Activated CD4-positive, alpha-beta T cell treated with anti-CD3 and anti-CD28 coated beads, Interleukin-2, amount 10 ng/mL, durations not matched to agents 7 days and 5 days (primary cell): ENCODE measurements around the gene RPL10A. TPM values are rescaled to one million over a fixed set of nuclear protein-coding genes. Genes with fewer than 3 reads are reported as not detected.
A peak's percentile ranks its signal among the peaks of the same experiment; 100 is the strongest.

Experiments
- CTCF ChIA-PET: fragments of 350-600 bp; sonication (Branson Sonifier 250); formaldehyde crosslinking; loops from one replicate; lab custom pipeline; 2021; ENCODE audit warnings: antibody characterized with exemption; lab: Charles Lee
- POLR2A ChIA-PET: fragments of 350-600 bp; sonication (Branson Sonifier 250); formaldehyde crosslinking; loops from one replicate; lab custom pipeline; 2021; ENCODE audit warnings: antibody characterized with exemption; lab: Charles Lee
- DNase-seq: peaks from one replicate; pipeline ENCODE4 v3.0.0-alpha.2; 2020
- H3K27ac Mint-ChIP-seq: one replicate; pipeline ENCODE4 v1.8.0; 2021; ENCODE audit warnings: mild to moderate bottlenecking, moderate library complexity, mixed read lengths
- H3K27me3 Mint-ChIP-seq: one replicate; pipeline ENCODE4 v1.8.0; 2021; ENCODE audit warnings: mixed read lengths
- H3K36me3 Mint-ChIP-seq: one replicate; pipeline ENCODE4 v1.8.0; 2021; ENCODE audit warnings: low read depth, mixed read lengths
- H3K4me1 Mint-ChIP-seq: one replicate; pipeline ENCODE4 v1.8.0; 2021; ENCODE audit warnings: mixed read lengths
- H3K4me3 Mint-ChIP-seq: one replicate; pipeline ENCODE4 v1.8.0; 2021; ENCODE audit warnings: mild to moderate bottlenecking, moderate library complexity, mixed read lengths
- H3K9me3 Mint-ChIP-seq: one replicate; pipeline ENCODE4 v1.8.0; 2021; ENCODE audit warnings: mixed read lengths
- total RNA-seq, 2 experiments: library from RNA; stranded (reverse); gene quantifications; one replicate each; pipeline ENCODE4 v1.2.3, GENCODE V29; 2021

Gene RPL10A
- total RNA-seq, 2 experiments from 2014 or later, result 1,411 to 1,499 TPM

DNA sequence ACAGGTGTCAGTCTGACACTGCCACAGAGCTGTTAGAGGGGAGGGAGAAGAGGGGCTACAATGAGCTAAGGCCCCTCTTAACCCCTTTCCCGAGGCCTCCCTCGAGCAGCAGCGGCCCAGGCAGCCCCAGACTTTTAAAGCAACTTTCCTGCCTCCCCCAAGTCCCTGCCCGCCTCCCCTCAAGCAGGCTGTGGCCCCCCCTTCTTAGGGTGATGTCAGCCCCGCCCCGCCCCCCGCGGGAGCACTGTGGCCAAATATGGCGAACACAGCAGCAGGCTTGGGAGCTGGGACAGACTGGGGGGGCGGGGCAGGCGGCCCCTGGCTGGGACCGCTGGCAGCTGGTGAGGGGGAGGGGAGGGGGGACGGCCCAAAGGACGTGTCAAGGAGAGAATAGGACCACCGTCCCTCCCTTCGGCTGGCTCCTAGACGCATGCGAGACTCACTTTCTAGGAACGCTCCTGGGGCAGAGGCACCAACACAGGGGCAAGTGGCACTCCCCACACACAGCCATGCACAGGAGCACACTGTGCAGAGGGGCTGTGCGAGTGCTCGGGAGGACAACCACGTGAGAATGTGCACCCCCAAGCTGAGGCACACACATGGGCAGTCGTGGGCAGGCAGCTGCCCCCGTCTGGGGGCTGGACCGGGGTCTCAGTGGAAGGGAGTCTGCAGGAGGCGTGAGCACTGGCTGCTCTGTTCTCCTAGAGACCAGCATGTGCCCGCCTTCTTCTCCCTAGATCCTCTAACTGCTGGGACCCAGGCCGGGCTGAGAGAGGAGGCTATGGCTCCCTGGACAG is 22.0 kb downstream of the RPL10A start:
- POLR2A ChIA-PET, result no interaction called here
- Mint-ChIP-seq H3K4me3 (no peak overlapping the region), H3K4me1 (peaks cover 21% of the 10 kb centered on the region), H3K27ac (peak overlapping the region; percentile 28), H3K27me3 (peaks cover 8% of the 10 kb centered on the region), H3K36me3 (no peaks in the 10 kb centered on the region), H3K9me3 (no peaks in the 10 kb centered on the region)
- DNase-seq, result no peak
- CTCF ChIA-PET, result interaction anchor here (0.9 to 1.3 kb wide), 2 partner anchors 8 to 27 kb away, joined by 3 read pairs; no protein-coding TSS in a partner anchor

DNA sequence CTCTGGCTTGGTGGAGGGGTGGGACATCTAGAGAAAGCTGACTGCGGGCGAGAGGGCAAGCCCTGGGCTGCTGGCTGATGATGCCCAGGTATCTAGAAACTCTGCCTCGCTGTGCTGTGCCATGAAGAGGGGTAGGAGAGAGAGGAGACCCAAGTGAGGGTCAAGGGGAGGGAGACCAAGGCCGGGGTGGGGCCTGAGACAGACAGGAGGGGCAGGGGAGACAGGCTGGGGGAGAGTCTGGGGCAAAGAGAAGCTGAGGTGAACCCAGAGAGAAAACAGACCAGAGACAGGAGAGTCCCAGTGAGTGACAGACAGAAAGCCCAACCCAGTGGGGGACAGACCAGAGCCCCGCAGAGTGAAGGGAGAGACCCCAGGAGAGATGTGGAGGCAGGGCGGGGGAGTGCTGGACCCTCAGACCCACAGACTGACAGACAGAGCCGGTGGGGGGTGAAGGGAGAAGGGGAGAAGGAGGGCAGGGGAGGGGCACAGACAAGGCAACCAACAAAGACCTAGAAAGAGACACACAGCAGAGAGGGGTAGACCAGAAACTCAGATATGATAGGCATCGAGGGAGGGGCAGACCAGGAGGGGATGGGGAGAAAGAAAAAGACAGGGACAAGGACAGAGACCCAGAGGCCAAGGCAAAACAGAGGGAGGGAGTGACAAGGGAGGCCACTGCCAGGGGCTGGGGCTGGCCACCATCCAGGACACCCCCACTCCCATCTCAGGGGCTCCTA is 22.8 kb downstream of the RPL10A start:
- POLR2A ChIA-PET, result no interaction called here
- DNase-seq, result no peak
- Mint-ChIP-seq H3K4me1 (peaks cover 26% of the 10 kb centered on the region), H3K36me3 (no peaks in the 10 kb centered on the region), H3K27ac (no peak overlapping the region), H3K4me3 (no peak overlapping the region), H3K27me3 (peaks cover 13% of the 10 kb centered on the region), H3K9me3 (no peaks in the 10 kb centered on the region)
- CTCF ChIA-PET, result interaction anchor here (1.2 kb wide), 1 partner anchor 9 kb away, joined by 3 read pairs; no protein-coding TSS in a partner anchor

DNA sequence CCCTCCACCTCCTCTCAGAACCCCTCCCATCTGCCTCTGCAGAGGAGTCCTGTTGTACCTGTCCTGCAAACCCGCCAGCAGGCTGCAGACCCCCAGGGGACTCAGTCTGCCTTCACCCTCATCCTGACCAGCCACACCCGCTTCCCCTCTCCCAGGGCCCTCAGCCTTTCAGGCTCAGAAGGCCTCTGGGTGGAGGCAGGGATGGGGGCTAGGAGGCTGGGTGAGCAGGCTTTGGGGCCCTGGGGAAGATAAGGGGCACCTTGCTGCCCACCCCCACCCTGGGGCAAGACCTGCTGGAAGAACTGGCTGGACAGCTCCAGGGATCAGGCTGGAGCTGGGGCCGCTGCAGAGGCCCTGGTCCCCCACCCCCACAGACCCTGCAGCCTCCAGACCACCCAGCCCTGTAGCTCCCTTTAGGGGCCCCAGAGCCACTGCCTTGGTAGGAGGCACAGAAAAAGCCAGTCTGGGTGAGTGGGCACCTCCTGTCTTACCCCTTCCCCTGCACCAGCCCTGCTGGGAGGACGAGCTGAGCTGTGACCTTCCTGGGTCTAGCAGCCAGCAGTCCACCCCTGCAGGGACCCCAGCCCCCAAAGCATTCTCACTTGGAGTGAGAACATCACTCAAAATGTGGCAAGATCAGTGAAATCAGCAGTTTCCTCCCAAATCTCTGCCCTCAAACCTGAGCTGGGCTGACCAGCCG is 23.5 kb downstream of the RPL10A start:
- Mint-ChIP-seq H3K4me3 (no peak overlapping the region), H3K27ac (no peak overlapping the region), H3K36me3 (no peaks in the 10 kb centered on the region), H3K9me3 (no peaks in the 10 kb centered on the region), H3K27me3 (peaks cover 14% of the 10 kb centered on the region), H3K4me1 (peaks cover 26% of the 10 kb centered on the region)
- ChIA-PET POLR2A (no interaction called here), CTCF (interaction anchor here (0.8 to 1.2 kb wide), 2 partner anchors 10 to 20 kb away, joined by 3 read pairs; no protein-coding TSS in a partner anchor)
- no peak for DNase-seq

DNA sequence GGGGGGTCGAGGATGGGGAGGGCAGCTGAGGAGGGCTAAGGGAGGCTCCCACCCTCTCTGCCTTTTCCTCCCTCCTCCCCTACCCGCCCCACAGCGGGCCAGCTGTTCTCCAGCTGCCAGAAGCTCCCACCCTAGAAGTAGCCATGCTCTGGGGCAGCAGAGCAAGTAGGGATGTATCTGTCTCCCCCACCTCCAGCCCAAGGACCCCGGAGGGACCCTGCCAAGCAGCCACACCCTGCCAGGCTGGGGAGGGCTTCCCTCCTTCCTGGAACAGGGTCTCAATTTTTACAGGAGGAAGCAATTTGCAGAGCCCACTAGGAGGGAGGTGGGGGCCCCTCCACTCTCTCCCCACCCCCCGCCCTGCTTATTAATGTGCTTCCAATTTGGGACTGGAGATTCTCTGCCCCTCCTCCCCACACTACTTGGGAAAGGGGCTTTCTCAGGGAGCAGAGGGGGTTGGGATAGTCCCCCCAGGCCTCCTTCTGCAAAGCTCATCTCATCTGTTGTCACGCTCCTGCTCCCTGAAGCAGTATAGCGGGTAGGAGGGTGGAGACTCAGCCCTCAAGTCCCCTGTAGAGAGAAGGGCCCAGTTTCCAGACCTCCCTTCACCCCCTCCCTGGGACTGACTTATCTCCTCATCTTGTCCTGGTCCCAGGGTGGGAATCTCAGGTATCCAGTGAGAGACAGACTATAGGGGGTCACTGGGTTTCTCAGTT is 24.2 kb downstream of the RPL10A start:
- no peak for DNase-seq
- POLR2A ChIA-PET, result no interaction called here
- Mint-ChIP-seq H3K4me1 (peaks cover 26% of the 10 kb centered on the region), H3K27ac (no peak overlapping the region), H3K27me3 (peaks cover 14% of the 10 kb centered on the region), H3K4me3 (no peak overlapping the region), H3K9me3 (no peaks in the 10 kb centered on the region), H3K36me3 (no peaks in the 10 kb centered on the region)
- CTCF ChIA-PET, result interaction anchor here (0.8 to 1.2 kb wide), 2 partner anchors 11 to 21 kb away, joined by 3 read pairs; no protein-coding TSS in a partner anchor

DNA sequence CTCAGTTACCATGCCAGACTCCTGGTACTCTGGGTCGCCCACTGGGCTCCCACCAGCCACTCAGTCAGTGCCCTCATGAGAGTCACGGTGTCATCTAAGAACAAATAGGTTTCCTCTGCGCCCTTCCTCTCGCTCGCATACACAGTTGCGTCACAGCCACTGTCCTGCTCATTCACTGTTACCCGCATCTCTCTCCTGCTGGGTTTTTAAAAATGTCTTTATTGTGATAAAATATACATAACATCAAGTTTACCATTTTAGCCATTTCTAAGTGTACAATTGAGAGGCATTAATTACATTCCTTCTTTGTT is 24.7 kb downstream of the RPL10A start:
- Mint-ChIP-seq H3K27me3 (peaks cover 14% of the 10 kb centered on the region), H3K36me3 (no peaks in the 10 kb centered on the region), H3K9me3 (no peaks in the 10 kb centered on the region), H3K4me1 (peaks cover 21% of the 10 kb centered on the region), H3K27ac (no peak overlapping the region), H3K4me3 (no peak overlapping the region)
- CTCF ChIA-PET, result no interaction called here
- POLR2A ChIA-PET, result no interaction called here
- no peak for DNase-seq

DNA sequence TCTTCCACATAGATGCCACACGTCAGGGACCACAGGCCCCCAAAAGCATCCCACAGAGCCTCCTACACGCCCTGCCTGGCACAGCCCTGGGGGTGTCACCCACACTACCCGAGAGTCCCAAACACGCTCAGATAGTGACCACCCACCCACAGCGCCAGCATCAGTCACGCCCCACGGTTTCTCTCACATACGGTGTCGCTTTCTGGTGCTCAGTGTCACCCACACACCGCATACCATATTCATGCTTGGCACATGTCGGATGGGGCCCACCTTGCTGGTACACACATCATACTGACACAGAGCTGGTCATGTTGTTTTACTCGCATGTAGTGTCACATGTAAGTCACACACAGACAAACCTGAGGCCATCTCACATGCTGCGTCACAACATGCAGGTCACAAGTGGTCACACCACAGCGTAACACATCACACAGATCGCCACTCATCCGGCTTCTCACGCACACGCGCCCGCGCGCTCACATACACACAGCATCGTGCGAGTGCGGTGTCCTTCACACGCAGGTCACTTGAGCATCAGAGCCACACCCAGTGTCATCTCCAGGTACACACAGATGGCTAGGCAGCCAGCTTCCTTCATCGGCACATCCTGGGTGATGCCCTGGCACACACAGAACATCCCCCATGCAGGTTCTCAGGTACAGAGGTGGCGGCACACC is 25.2 kb downstream of the RPL10A start:
- Mint-ChIP-seq H3K4me1 (peaks cover 20% of the 10 kb centered on the region), H3K4me3 (no peak overlapping the region), H3K36me3 (no peaks in the 10 kb centered on the region), H3K27ac (no peak overlapping the region), H3K27me3 (peaks cover 20% of the 10 kb centered on the region), H3K9me3 (no peaks in the 10 kb centered on the region)
- DNase-seq, result no peak
- ChIA-PET POLR2A (no interaction called here), CTCF (no interaction called here)

DNA sequence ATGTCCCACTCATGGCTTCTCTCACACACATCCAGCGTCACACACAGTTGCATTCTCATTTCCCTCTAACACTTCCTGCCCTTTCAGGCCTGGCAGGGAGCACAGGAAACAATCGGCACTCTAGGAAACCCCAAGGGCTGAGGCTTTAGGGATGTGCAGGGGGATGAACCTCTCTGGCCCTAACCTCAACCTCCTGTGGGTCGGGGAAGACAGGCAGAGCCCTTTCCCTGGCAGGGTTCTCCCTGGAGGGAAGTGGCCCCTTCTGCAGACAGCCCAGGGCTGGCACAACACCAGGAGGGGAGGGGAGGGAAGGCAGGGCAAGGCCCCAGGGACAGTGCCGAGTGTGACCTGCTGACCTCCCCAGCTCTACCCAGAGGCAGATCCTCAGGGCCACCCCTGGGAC is 26.0 kb downstream of the RPL10A start:
- Mint-ChIP-seq H3K4me1 (peaks cover 23% of the 10 kb centered on the region), H3K9me3 (no peaks in the 10 kb centered on the region), H3K36me3 (no peaks in the 10 kb centered on the region), H3K27me3 (peaks cover 27% of the 10 kb centered on the region), H3K4me3 (no peak overlapping the region), H3K27ac (no peak overlapping the region)
- ChIA-PET POLR2A (no interaction called here), CTCF (interaction anchor here (1.0 to 1.5 kb wide), 2 partner anchors 11 to 21 kb away, joined by 3 to 5 read pairs; no protein-coding TSS in a partner anchor)
- DNase-seq, result no peak

DNA sequence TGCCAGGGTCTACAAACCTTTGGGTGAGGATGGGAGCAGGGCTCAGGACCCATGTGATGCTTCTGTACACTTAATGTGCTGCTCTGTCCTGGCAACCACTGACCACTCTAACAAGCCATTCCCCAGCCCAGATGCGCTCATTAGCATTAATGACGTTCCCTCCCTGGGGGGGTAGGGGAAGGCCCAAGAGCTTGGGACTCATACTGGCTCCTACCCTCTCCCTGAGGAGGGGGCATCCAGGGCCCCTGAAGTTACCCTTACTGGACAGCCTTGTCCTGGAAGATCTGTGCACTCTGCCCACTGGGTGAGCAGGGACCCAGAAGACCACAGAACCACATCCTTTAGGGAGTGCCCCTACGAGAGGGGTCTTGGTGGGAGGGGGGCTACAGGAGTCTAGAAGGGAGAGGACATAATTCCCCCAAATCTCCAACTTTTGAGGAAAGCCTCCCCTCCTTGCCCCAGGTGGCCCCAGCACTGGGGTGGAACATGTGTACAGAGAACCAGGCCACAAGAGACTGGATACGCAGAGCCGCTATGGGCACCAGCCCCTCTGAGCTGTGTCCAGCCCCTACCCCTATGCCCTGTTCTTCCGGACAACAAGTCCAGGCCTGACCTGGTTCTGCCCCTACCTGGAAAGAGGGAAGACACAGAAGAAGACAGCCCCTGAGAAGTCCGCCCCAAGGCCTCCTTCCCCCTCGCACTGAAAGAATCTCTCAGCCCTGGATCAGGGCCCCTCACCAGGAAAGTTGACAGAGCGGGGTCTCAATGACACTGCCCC is 27.2 kb downstream of the RPL10A start:
- Mint-ChIP-seq H3K9me3 (no peaks in the 10 kb centered on the region), H3K27ac (no peak overlapping the region), H3K4me1 (peaks cover 23% of the 10 kb centered on the region), H3K27me3 (peaks cover 38% of the 10 kb centered on the region), H3K4me3 (peak overlapping the region; percentile 67), H3K36me3 (no peaks in the 10 kb centered on the region)
- CTCF ChIA-PET, result interaction anchor here (0.6 to 1.5 kb wide), 2 partner anchors 10 to 219 kb away, joined by 5 read pairs; no protein-coding TSS in a partner anchor
- POLR2A ChIA-PET, result no interaction called here
- DNase-seq, result no peak

DNA sequence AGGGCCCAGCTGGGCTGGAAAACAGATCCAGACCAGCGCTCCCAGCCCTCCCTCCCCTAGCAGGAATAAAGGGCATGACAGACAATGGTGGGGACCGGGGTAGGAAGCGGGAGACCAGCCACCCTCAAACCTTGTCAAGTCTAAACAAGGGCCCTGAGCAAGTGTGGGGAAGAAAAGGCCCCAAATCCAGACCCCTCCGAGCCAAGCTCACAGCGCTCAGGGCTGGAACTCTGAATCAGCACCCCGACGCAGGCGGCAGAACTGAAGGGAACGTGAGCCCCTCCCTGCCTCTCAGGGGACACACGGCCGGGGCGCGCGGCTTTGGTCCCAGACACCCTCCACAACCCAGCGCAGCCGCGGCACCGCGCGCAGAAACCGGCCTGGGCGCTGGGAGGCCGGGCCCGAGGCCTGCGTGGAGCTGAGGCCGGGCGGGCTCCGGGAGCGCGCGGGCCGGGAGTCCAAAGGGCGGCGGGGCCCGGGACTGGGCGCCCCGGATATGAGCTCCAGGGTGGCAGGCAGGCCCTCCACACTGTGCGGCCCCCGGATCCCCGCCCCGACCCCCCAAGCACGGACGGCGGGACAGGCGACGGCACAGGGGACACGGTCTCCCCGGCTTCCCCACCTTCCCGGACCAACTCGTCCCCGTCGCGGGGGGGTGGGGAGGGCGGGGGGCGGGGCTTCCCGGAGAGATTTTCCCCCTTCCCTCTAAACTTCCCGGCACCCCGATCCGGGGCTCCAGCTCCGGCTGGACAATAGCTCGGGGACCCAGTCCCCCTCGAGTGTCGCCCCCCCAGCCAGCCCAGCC is 28.0 kb downstream of the RPL10A start:
- CTCF ChIA-PET, result interaction anchor here (0.5 to 2.2 kb wide), 4 partner anchors 9 to 220 kb away, joined by 3 to 6 read pairs (median 4); no protein-coding TSS in a partner anchor

DNA sequence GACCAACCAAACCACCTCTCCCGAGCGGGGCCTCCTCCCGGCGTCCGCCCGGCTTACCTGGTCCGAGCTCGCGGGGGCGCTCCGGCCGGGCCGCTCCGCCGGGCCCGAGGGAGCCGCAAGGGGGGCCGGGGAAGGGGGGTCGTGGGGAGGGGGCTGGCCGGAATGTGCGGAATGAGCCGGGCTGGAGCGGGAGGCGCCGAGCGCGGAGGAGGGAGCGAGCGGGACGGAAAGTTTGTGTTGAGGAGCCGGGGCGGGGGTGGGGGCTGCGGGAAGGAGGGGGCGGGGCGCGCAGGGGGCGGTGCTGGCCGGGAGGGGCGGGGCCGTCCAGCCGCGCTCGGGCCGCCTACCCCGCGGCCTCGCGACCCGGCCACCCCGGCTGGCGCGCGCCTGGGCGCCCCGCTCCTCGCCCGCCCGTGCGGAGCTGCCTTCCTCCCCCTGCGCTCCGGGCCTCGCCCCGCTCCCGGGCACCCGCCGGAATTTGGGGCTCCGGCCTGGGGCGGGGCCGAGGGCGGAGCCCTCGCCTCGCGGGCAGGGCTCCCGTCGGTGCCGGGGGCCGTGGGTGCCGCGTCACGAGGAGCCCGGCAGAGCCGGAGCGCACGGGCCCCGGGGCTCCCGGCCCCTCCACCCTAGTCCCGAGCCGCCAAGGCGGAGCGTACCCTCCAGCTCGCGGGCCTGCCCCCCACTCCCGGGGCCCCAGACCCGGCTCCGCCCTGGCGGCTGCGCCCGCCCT is 28.8 kb downstream of the RPL10A start, which contains the start of gene TEAD3:
Gene TEAD3 (minus strand): TSS at position 239 of the 730 bp plus-strand sequence.
- peak within 1 kb of the TSS; percentile 67 for H3K4me3 Mint-ChIP-seq
- peaks cover 43% of the 10 kb centered on the region for H3K27me3 Mint-ChIP-seq
- DNase-seq, result peak; percentile 33
- ChIA-PET CTCF (interaction anchor here (0.5 to 2.2 kb wide), 8 partner anchors 7 to 825 kb away, joined by 3 to 6 read pairs (median 3); partner anchors contain the start of gene ARMC12), POLR2A (no interaction called here)
- peak within 1 kb of the TSS; percentile 59 for H3K27ac Mint-ChIP-seq
- H3K4me1 Mint-ChIP-seq, result peaks cover 18% of the 10 kb centered on the region
- no peaks in the 10 kb centered on the region for H3K36me3 Mint-ChIP-seq
- H3K9me3 Mint-ChIP-seq, result no peaks in the 10 kb centered on the region

More for the DNA sequence above, 28.0 kb downstream of the RPL10A start:
- H3K27ac Mint-ChIP-seq, result no peak overlapping the region
- H3K27me3 Mint-ChIP-seq, result peaks cover 40% of the 10 kb centered on the region
- no peak for DNase-seq
- POLR2A ChIA-PET, result no interaction called here
- no peaks in the 10 kb centered on the region for H3K9me3 Mint-ChIP-seq
- peak overlapping the region; percentile 67 for H3K4me3 Mint-ChIP-seq
- peaks cover 18% of the 10 kb centered on the region for H3K4me1 Mint-ChIP-seq
- no peaks in the 10 kb centered on the region for H3K36me3 Mint-ChIP-seq
